RPMI7951 (cell line): ENCODE measurements around the gene SFXN5. TPM values are rescaled to one million over a fixed set of nuclear protein-coding genes. Genes with fewer than 3 reads are reported as not detected.

Experiments
- DNase-seq: peaks from one replicate; pipeline ENCODE4 v3.0.0-alpha.2; 2012; ENCODE audit warnings: low read depth
- total RNA-seq: library from RNA; depleted of rRNA; stranded (reverse); fragments of >200 nt; shearing (Covaris generic); gene quantifications from 2 replicates; pipeline ENCODE4 v1.2.3, GENCODE V29; 2014

Gene SFXN5
- total RNA-seq, 1 experiment from 2014 or later: 8.7 TPM

- DNase-seq: no peak
Measured at GRCh38 chr2:72994282-72994990, 77.1 kb downstream of the SFXN5 start.

DNA sequence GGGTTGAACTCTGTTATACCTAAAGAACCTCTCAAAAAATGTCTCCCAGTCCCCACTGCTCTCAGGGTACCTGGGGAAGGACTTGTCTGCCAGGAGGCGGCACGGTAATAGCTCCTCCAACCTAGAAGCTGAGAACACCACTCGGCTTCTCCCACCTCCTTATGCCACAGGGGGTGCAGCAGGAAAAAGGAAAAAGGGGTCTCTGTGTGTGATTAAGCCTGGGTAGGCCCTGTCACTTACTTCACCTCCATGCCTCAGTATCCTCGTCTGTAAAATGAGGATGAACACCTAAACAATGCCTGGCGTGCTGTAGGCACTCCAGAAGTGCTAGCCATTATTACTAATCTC is 77.6 kb downstream of the SFXN5 start:
- DNase-seq: no peak

- DNase-seq: peak; percentile 30
Measured at GRCh38 chr2:72993147-72993932, 78.2 kb downstream of the SFXN5 start.

DNA sequence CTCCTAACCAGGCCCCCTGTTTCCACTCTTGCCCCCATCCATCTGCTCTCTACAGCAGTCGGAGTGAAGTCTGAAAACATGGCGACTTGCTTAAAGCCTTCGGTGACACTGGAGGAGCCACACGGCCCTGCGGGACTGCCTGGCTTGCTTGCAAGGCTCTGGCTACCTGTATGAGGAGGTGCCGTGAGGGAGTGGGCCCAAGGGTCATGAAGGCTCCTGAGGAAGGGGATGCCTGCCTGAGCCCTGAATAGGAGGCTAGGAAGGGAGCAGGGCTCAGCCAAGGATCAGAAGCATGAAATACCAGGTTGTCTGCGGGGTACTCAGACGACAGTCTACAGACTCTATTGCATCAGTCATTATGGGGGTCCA is 78.8 kb downstream of the SFXN5 start:
- no peak for DNase-seq

GRCh38 chr2:72991980-72992733 is 79.4 kb downstream of the SFXN5 start:
- no peak for DNase-seq

DNA sequence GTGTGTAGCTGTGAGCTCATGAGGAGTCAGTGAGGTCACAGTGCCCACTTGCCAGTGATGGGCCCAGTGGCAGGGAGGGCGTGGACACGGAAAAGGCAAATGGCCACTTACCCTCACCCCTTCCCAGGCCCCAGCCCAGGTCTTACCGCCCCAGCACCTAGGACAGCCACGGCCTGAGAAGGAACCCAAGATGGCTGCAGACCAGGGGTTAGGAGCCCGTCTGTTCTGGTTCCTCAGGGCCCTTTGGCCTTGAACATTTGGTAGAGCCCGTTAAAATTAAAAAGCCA is 80.1 kb downstream of the SFXN5 start:
- no peak for DNase-seq

DNA sequence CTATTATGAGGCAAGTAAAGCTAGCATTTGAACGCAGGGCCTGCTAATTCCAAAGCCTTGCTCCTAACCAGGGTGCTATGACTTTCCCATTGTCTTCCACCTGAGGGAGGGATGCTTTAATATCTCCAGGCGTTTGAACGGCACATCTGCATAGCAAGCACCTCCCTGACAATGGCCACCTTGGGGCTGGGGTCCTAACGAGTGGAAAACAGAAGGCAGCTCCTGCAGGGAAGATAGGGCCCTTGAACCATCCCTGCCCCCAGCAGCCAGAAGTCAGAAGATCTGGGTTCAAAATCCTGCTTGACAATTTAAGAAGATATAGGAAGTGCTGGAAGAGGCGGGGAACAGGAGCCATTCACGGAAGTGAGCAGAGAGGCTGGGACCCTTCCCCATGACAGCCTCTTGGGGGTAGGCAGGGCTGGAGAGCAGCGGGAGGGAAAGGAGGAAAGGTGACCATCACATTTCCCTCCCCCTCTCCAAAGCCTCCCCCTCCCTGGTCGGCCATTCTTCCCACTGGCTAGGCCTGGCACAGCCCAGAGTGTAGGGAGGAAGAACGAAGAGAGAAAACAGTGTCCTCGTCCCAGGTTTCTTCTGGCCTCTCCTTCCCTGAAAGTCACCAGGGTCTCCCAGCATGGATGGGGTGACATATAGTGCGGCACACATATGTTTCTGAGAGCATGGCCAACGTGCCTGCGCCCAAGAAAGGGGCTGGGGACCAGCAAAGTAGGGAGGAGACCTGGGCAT is 80.6 kb downstream of the SFXN5 start:
- DNase-seq: no peak

- DNase-seq: no peak
Measured at GRCh38 chr2:72989770-72990556, 81.5 kb downstream of the SFXN5 start.

GRCh38 chr2:72988726-72989273 is 82.7 kb downstream of the SFXN5 start:
- no peak for DNase-seq

- no peak for DNase-seq
Measured at GRCh38 chr2:72988041-72988440, 83.5 kb downstream of the SFXN5 start.

GRCh38 chr2:72985891-72986683 is 85.4 kb downstream of the SFXN5 start:
- DNase-seq: no peak

- DNase-seq: no peak
Measured at GRCh38 chr2:72985136-72985535, 86.4 kb downstream of the SFXN5 start.

DNA sequence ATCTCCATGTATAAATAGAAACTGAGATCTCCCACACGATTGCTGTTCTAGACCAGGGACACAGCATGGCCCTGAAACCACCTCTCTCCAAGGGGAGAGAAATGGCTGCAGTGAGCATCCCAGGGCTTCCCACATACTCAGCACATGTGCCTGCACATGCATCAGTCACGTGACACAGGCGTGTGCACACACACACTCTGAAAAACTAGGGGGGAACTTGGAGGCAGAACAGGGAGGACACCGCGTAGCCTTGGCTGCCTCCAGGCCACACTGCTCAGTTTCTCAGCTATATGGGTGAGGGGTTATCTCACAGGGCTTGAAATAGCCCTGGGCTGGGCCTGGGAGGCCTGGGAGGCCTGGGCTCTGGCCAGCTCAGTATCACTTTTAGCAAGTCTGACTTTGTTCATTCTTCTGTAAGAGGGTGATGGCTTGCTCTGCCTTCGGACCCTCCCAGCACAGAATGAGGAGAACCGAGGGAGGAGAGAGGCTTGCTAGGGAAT is 87.3 kb downstream of the SFXN5 start:
- no peak for DNase-seq

GRCh38 chr2:72983500-72984161 is 87.9 kb downstream of the SFXN5 start:
- DNase-seq: no peak

- DNase-seq: no peak
Measured at GRCh38 chr2:72982781-72983499, 88.6 kb downstream of the SFXN5 start.

DNA sequence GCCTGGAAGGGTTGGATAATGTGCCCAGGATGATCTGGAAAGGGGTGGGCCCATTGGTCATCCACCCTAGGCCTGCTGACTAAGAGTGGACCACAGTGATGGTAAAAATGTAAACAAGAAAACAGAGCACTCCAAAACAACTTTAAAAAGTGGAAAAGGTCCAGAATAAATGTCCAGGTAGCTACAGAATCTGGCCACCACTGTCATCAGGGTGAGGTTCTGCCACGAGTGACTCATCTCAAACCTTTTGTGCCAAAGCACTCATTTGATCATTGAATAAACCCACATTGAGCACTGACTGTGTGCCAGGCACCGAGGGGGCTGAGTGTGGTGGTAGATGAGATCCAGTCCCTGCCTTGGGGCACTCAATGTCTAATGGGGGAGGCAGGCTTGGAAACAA is 89.3 kb downstream of the SFXN5 start:
- DNase-seq: no peak

- no peak for DNase-seq
Measured at GRCh38 chr2:72981536-72981935, 90.0 kb downstream of the SFXN5 start.

- peak; percentile 20 for DNase-seq
Measured at GRCh38 chr2:72980535-72981217, 90.8 kb downstream of the SFXN5 start.
